Activated T-cell treated with anti-CD3 and anti-CD28 coated beads for 1 hour (primary cell): Measurements from ENCODE around the gene SPEF1.
"Not testable (repeated sequence)": the region's sequence is repeated elsewhere in the genome, so short reads cannot be mapped to it uniquely, and the experiment has no call there.

Experiments used
- DNase-seq: peaks from one replicate; pipeline ENCODE4 v3.0.0-alpha.2; 2020; ENCODE audit warnings: low read depth

Gene SPEF1

GRCh38 chr20:3781153-3781910 lies at the start of gene SPEF1:
Gene SPEF1 (minus strand): TSS chr20:3781448. CDS start chr20:3781287, 161 bp downstream.
- no peak for DNase-seq

- not testable (repeated sequence) for DNase-seq
Observed at GRCh38 chr20:3829891-3830290, 48.6 kb upstream of the SPEF1 start.

- DNase-seq: no peak
Observed at GRCh38 chr20:3828798-3829197, 47.5 kb upstream of the SPEF1 start.

- no peak for DNase-seq
Observed at GRCh38 chr20:3826420-3826819, 45.2 kb upstream of the SPEF1 start.

- DNase-seq: no peak
Observed at GRCh38 chr20:3825526-3825925, 44.3 kb upstream of the SPEF1 start.

GRCh38 chr20:3823881-3824280 lies 42.6 kb upstream of the SPEF1 start:
- DNase-seq: no peak

GRCh38 chr20:3821996-3822395 lies 40.7 kb upstream of the SPEF1 start:
- DNase-seq: no peak

GRCh38 chr20:3820901-3821727 lies 39.9 kb upstream of the SPEF1 start:
- no peak for DNase-seq

GRCh38 chr20:3820048-3820900 lies 39.0 kb upstream of the SPEF1 start, which contains the start of gene AP5S1:
Gene AP5S1 (plus strand): TSS chr20:3820547. CDS start chr20:3822118, 1,571 bp downstream.
- peak; percentile 78 for DNase-seq

GRCh38 chr20:3819411-3820047 lies 38.3 kb upstream of the SPEF1 start:
- DNase-seq: no peak

- DNase-seq: no peak
Observed at GRCh38 chr20:3818155-3819151, 37.2 kb upstream of the SPEF1 start.

- no peak for DNase-seq
Observed at GRCh38 chr20:3815703-3816315, 34.6 kb upstream of the SPEF1 start.

- DNase-seq: no peak
Observed at GRCh38 chr20:3814928-3815495, 33.8 kb upstream of the SPEF1 start.

- DNase-seq: no peak
Observed at GRCh38 chr20:3813848-3814581, 32.8 kb upstream of the SPEF1 start.

- DNase-seq: no peak
Observed at GRCh38 chr20:3812975-3813847, 32.0 kb upstream of the SPEF1 start.

GRCh38 chr20:3812259-3812681 lies 31.0 kb upstream of the SPEF1 start:
- no peak for DNase-seq

GRCh38 chr20:3811467-3812258 lies 30.4 kb upstream of the SPEF1 start:
- DNase-seq: peak; percentile 90
